Activated effector memory CD4-positive, alpha-beta T cell treated with anti-CD3 and anti-CD28 coated beads, Interleukin-2, amount 50 U/mL, for 16 hours (primary cell): Measurements from ENCODE around the gene CTSA.

Source experiments
- DNase-seq: peaks from one replicate; pipeline ENCODE4 v3.0.0-alpha.2; 2020

The CTSA gene

GRCh38 chr20:45943613-45944012 is 52.5 kb downstream of the CTSA start:
- no peak for DNase-seq

- no peak for DNase-seq
Observed at GRCh38 chr20:45944151-45944964, 53.2 kb downstream of the CTSA start.

- no peak for DNase-seq
Observed at GRCh38 chr20:45944965-45945677, 54.0 kb downstream of the CTSA start.

GRCh38 chr20:45945678-45946148 is 54.6 kb downstream of the CTSA start:
- DNase-seq: peak; percentile 60

GRCh38 chr20:45946149-45946970 is 55.2 kb downstream of the CTSA start:
- peak; percentile 74 for DNase-seq

GRCh38 chr20:45947110-45947866 is 56.2 kb downstream of the CTSA start:
- peak; percentile 60 for DNase-seq

- DNase-seq: no peak
Observed at GRCh38 chr20:45948261-45948733, 57.2 kb downstream of the CTSA start.
